ENCODE measurements around the gene SLC25A25.

- TF ChIP-seq FOSL1 (IDR thresholded peaks at IDR 0.05; ENCODE audit: insufficient read depth, low read depth, low read length) (no peak), GTF2F1 (IDR thresholded peaks at IDR 0.05; ENCODE audit: borderline replicate concordance, low read depth, low read length) (no peak), SIRT6 (IDR thresholded peaks at IDR 0.05; ENCODE audit: low read length) (no peak)
- TF ChIP-seq, protein P1, sequence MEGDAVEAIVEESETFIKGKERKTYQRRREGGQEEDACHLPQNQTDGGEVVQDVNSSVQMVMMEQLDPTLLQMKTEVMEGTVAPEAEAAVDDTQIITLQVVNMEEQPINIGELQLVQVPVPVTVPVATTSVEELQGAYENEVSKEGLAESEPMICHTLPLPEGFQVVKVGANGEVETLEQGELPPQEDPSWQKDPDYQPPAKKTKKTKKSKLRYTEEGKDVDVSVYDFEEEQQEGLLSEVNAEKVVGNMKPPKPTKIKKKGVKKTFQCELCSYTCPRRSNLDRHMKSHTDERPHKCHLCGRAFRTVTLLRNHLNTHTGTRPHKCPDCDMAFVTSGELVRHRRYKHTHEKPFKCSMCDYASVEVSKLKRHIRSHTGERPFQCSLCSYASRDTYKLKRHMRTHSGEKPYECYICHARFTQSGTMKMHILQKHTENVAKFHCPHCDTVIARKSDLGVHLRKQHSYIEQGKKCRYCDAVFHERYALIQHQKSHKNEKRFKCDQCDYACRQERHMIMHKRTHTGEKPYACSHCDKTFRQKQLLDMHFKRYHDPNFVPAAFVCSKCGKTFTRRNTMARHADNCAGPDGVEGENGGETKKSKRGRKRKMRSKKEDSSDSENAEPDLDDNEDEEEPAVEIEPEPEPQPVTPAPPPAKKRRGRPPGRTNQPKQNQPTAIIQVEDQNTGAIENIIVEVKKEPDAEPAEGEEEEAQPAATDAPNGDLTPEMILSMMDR (IDR thresholded peaks at IDR 0.05; ENCODE audit: control extremely low read depth in 1 of 3, insufficient read depth in 1 of 3, low read depth in 1 of 3, low read length in 3 of 3): no peak
Observed at GRCh38 chr9:128067645-128068385, at the start of gene SLC25A25.
